ENCODE data around the gene EXOC6.

Gene EXOC6

DNA sequence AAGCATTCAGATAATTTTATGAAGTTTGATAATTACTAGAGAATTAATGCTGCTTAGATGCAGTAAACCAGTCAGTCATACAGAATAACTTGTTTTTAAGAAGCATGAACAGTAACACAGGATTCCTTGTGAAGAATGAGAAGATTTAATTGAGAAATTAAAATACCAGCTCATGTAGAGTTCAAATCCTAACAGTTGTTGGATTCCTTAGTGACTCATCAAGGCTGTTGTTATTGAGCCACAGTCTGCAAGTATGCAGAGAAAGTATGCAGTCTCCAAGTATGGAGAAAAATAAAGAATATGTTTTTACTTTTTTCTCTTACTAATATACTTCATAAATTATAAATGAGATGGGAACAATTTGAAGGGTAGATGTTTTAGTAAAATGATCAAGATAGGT is 182.1 kb downstream of the EXOC6 start:
- DNase-seq: no peak

DNA sequence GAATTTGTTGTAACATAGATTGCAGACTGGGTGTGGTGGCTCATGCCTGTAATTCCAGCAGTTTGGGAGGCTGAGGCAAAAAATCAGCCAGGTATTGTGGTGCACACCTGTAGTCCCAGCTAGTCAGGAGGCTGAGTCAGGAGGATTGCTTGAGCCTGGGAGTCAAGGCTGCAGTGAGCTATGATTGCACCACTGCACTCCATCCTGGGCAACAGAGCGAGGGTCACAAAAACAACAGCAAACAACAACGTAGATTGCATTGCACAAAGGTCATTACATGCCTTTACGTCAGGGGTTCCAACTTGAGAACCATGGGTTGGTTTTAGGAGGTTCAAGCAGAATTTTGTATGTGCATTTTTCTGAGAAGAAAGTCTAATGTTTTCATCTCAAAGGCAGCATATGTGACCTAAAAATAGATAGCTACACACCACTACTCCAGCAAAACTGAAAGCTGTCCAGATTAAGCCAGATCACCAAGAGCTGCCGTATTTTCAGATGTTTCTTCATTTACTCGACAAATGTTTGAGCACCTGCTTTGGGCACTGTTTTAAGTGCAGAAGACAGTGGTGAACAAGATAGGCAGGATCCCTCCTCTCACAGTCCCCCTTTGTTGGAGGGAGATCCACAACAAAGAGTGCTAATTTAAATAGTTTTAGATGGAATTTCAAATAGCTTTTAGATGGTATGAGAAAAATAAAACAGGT is 183.9 kb downstream of the EXOC6 start:
- no peak for DNase-seq

DNA sequence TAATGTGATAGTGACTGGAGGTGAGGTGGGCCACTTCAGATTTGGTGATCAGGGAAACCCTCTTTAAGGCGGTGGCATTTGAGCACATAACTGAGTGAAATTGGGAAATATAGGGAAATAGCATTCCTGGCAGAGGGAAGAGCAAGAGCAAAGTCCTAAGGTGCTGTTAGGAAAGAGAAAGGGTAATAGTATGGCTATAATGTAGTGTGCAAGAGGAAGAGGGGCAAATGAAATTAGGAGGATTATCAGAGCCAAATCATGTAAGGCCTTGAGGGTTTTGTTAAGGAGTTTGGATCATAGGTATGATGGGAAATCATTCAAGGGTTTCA is 184.5 kb downstream of the EXOC6 start:
- DNase-seq: no peak

DNA sequence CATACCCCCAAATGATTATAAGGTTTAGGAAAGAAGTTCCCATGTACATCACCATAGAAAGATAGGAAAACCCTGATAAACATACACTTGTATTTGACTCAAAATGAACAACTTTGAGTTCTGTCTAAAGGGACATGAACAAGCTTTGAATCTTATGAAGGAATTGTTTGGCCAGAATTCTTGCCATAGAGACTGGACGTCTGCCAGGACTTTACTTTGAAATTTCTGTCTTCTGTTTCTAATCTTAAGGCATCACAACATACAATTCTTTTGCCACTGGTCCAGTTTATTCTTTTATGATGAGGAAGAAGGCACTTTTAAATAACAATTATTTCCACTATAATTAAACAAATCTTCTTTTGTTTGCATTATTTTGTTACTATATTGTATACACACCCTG is 186.1 kb downstream of the EXOC6 start:
- no peak for DNase-seq

DNA sequence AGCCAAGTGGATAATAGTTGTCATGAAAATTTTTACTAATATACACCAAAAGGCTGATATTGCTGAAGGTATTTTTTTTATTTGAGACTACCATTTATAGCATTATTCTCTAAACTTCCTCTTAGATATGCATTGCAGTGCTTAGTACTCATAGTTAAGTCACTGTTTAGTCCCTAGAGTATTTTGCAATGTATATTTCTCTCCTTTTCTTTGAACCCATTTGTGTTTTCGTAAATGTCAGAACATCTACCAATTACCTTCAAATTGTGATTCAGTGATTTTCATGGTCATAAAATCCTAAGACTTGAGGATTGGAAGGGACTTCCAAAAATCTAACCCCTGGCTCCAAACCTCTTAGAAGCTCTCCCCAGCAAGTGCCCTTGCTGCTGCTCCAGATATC is 190.8 kb downstream of the EXOC6 start:
- no peak for DNase-seq

DNA sequence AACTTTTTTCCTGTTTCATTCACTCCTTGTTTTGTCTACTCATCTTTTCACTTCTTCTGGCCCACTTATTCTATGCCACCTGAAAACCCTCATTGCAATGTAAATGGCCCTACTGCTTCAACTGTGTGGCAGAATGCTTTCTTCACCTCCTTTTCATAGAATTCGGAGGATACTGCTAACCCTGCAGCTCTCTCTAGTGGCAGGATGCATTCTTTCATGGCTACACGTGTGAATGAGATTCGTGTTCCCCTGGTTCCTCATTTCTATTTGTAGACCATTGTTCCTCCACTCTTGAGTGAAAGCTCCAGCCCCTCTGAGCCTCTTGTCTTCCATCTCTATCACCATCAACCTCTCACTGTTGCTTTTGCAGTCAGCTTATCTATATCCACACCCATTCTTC is 191.4 kb downstream of the EXOC6 start:
- no peak for DNase-seq

DNA sequence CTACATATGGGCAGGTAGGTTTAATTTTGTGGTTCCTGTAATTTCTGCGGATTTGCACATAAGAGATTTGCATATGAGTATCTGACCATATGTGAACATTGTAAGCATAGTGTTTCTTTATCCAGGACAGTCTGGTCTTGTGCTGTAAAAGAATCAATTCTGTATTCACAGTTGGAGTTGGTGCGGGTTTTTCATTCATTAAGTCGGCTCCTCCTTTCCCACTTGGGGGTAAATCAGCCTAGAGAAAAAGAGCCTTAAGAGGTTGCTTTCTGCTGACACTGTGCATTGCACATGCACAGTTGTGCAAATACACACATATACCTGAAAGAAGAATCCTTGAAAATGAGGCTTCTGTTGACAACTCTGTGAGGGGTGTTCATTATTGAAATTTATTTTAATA is 206.2 kb downstream of the EXOC6 start:
- no peak for DNase-seq

DNA sequence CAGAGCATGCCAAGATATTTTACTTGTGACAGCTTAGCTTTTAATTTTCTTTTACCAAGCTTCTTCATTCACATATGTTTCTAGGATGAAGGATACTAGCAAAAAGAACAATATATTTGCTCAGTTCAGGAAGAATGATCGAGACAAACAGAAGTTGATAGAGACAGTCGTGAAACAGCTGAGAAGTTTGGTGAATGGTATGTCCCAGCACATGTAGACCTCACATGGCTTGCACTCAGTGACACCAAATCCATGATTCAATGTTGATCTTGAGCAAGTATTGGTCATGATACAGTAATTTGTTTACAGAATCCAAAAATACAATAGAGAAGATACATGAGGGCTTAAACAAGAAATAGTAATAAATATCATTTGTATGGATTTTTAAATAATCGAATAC is 209.8 kb downstream of the EXOC6 start:
- DNase-seq: no peak

DNA sequence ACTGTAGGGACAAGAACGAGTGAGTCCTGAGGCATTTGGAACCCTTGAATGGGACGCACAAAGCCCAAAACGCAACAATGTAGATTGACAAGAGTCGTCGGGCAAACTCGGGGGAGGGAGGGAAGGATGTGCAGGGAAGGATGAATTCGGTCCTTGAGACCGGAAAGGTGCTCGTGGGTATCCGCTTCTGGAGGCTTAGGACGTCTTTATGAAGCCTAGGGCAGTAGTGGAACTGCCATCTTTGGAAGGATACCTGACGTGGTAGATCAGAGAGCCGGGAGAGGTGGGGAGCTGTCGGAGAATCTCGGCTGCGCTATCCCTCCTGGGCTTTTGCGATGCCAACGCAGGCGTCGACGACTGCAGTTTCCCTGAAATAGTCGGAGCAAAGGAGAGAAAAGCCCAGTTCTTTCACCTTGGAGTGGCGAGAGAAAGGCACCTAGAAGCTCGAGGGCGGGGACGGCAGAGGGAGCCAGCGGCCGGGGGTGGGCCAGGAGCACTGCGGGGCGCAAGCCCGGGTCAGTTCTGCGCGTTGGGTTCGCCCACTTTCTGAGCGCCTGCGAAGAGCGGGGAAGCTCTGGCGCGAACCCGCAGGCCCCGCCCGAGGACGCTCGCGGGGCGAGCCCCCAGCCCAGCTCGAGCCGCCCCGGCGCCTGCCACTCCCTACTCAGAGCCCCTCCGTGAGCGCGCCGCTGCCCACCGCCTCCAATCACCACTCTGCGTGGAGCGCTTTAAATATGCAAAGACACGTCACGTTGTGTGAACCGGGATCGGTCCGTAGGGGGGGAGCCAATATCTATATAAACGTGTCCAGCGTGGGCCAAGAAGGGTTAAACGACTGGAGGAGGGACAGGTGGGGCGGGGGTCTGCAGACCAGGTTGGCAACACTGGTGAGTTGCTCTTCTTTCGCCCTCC is 211.9 kb downstream of the EXOC6 start, which contains the start of gene CYP26C1:
Gene CYP26C1, plus strand, starts transcription at position 824 of the 912 bp plus-strand sequence. CDS start 466 bp downstream, outside the sequence.
- no peak for DNase-seq

DNA sequence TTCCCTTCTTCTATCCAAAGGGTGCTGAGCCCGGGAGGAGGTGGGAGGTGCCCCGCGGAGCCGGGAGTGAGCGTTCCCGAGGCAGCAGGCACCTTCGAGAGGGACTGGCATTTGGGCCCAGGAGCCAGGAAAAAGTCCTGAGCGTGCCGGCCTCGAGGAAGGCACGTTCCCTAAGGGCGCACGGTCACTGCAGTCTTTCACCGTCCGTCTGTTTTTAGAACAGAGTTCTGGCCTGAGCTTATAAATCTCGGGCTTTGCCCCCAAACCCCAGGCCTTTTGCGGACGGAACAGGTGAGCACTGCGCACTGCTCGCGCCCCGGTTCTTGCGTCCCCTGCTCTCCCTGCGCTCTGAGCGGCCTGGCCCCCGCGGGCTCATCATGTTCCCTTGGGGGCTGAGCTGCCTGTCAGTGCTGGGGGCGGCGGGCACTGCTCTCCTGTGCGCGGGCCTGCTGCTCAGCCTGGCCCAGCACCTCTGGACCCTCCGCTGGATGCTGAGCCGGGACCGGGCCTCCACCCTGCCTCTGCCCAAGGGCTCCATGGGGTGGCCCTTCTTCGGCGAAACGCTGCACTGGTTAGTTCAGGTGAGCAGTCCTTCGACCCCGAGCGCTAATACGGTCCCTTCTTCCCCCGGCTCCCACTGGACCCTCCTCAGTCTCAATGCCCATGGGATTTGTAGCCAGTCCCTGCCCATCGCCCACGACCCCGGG is 212.7 kb downstream of the EXOC6 start:
- no peak for DNase-seq

DNA sequence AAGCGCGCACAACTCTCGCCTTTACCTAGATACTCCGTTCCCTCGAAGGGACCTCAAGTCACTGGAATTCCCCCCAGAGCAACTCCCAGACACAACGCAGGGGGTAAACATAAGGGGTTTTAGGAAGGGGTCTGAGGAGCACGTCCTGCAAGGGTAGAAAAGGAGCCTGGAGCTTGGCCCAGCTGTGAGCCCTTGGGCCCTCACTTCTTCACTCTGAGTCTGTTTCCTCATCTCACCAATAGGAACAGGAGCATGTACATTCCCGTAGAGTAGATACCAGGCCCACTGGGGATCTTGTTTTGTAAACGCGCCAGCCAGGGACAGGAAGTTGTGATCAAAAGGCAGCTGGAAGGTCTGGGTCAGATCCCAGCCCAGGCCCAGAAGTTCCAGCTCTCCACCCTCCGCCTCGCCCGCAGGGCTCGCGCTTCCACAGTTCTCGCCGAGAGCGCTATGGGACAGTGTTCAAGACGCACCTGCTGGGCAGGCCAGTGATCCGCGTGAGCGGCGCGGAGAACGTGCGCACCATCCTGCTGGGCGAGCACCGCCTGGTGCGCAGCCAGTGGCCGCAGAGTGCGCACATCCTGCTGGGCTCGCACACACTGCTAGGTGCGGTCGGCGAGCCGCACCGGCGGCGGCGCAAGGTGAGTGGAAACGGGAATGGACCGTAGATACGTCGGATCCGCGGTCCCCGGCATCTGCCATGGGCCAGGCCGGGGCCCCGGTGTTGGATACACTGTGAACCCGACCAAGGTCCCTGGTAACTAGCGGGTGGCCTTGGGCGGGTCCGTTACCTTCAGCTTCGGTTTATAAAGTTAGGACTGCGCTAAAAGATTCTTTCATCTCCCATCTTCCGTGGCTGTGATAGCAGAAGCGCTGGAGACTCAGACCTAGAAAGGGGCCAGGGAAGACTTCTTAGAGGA is 213.5 kb downstream of the EXOC6 start:
- no peak for DNase-seq

DNA sequence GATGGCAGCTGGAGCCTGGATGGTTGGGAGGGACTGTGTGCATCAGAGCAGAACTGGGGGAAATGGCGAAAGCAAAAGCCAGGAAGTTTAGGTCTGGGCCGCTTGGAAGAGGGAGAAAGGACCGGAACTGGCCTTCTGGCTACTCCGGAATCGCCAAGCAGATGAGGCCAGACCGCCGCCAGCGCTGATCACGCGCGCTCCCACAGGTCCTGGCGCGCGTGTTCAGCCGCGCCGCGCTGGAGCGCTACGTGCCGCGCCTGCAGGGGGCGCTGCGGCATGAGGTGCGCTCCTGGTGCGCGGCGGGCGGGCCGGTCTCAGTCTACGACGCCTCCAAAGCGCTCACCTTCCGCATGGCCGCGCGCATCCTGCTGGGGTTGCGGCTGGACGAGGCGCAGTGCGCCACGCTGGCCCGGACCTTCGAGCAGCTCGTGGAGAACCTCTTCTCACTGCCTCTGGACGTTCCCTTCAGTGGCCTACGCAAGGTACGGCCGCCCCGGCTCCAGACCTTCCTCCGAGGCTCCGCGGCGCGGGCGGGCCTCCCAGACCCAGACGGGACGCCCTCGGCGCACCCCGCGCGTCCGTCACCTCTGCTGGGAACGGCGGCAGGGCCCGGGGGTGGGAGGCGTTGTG is 214.3 kb downstream of the EXOC6 start:
- DNase-seq: peak in 1 of 2 experiments; percentile 41

DNA sequence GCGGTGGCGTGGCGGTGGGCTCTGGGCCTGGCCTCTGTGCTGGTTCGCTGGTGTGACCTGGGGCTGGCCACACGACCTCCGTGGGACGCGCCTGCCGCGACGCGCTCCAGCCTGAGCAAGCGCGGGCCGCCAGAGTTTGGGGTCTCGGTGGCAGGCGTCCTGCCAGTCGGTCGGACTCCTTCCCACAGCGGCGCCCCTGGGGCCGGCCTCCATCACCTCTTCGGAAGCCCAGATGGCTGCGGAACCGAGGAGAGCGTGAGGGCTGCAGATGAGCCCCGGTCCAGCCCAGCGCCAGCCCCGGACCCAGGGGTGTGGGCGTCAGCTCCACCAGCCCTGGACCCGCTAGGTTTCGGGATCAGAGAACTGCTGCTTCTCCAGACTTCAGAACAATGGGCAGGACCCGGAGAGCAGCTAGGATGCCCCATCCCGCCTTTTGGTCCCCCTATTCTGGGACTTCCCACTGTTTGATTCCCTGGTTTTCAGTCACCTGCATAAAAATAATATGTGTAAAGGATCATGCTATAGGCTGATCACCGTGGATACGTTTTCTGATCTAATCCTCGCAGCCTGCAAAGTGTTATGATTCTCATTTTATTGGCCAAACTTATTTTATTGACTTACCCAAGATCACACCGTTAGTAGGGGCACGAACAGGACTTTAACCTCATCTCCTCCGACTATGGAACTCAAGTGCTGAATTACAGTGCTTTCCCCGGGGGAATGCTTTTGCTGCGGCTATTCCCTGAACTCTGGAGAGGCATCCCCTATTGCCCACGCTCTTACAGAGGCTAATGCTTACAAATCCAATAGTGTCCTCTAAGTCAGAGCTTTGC is 215.0 kb downstream of the EXOC6 start:
- no peak for DNase-seq

DNA sequence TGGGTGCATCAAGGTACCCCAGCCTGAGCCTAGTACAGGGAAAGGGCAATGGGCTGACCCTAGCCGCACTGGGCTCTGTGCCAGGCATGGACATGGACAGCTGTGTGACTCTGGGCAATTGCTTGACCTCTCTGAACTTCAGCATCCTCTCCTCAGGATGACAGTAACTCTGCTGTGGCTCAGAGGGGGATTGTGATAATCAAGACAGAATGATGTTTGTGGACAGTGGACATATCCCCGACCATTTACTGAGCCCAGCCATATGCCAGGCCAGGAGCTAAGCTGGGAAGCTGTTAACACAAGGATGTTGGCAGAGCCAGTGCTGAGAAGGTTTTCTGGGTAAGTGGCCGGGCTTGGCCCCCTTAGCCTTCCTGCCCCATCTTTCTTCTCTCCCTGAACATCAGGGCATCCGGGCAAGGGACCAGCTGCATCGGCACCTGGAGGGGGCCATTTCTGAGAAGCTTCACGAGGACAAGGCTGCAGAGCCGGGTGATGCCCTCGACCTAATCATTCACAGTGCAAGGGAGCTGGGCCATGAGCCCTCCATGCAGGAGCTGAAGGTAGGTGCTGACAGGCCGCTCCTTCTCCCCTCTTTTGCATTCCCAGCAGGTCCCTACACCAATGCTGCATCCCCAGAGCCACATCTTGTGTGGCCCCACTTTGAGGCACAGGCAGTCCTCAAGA is 215.8 kb downstream of the EXOC6 start:
- no peak for DNase-seq

DNA sequence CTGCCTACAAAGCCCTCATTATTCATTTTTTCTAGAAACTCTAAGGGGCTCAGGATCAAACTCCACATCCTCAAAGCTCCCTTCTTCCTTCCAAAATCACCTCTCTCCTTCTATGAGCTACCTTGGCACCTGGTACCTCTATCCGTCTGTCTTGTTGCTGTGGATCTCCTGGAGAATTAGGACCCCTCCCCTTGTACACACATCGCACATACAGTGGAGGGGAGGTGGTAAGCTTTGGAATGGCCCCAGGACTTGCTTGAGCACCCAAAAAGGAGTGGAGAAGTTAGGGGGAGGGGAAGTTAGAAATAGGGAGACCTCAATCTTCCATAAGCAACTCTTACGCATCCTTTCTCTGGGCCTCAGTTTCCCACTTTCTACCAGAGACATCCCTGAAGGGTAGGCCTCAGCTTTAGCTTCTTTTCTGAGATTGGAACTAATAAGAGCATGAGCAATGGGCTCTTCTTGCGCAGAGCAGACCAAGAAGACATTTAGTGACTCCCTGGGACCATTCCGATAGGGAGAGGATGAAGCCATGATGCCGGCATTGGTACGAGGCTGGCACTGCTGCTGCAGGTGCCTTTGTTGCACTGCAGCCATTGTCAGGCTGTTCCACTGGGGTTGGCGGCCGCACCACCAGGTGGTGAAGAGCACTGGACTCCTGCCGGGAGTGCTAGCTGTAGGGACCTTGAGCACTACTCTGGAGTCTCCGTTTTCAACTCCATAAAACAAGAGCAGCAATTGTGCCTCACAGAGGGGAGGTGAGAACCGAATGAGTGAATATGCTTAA is 216.7 kb downstream of the EXOC6 start:
- no peak for DNase-seq

DNA sequence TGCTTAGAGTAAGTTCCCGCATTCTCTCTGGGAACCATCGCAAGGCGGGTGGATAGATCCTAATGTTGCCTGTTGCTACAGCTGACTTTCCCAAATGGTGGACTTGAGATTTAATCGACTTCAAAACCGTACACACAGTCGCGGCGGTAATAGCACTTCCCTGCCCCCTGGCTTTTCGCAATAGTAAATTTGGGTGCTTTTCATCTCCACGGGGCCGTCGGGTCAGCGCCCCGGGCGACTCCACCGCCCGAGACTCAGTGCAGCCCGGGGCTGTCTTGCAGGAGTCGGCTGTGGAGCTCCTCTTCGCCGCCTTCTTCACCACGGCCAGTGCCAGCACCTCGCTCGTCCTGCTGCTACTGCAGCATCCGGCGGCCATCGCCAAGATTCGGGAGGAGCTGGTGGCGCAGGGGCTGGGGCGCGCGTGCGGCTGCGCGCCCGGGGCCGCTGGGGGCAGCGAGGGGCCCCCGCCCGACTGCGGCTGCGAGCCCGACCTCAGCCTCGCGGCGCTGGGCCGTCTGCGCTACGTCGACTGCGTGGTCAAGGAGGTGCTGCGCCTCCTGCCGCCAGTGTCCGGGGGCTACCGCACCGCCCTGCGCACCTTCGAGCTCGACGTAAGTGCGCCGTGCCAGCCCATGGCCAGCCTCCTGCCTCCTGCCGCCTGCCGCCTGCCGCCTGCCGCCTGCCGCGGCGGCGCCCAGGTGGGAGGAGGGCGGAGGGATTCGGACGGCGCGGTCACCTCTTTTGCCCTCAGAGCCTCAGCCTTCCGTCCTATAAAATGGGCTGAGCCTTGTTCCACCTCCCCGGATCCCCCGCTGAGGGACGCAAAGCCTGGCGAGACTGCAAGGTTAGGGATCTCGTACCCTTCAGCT is 217.6 kb downstream of the EXOC6 start:
- DNase-seq: no peak

DNA sequence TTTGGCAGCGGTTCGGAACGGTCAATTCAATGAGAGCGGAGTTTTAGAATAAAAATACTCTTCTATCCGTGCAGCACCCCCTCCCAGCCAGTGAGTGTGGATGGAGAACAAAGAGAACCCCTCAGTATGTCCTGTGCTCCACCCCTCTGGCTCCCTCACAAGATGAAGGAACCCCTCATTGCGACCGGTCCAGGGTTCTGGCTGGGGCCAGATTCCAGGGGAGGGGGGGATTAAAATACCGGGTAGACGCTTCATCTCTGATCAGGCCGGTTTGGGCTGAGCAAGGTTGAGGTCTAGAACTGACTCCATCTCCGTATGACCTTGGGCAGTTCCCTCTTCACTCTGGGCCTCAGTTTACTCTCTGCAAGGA is 218.2 kb downstream of the EXOC6 start:
- DNase-seq: no peak

All from stimulated activated CD4-positive, alpha-beta T cell treated with anti-CD3 and anti-CD28 coated beads, Interleukin-4, amount 100 ng/mL, for 4 hours (primary cell).